Thyroid gland (tissue), 4 donors: ENCODE measurements around the gene POLR2I. TPM values are rescaled to one million over a fixed set of nuclear protein-coding genes. Genes with fewer than 3 reads are reported as not detected.

Experiments used
- DNase-seq, 2 donors: peaks; one replicate each; pipeline ENCODE4 v3.0.0-alpha.2; 2019
- H3K27ac ChIP-seq, 3 donors: fragments of 200-600 bp; sonication (generic); 1 replicate in 2 of 3; 2 replicates in 1 of 3; pipeline ENCODE4 v1.5.1; 2016 to 2019; ENCODE audit warnings: mild to moderate bottlenecking in 1 of 3, moderate library complexity in 1 of 3
- H3K27me3 ChIP-seq: fragments of 200-600 bp; sonication (generic); one replicate; pipeline ENCODE4 v1.5.1; 2019
- H3K36me3 ChIP-seq, 2 donors: fragments of 200-600 bp; sonication (generic); one replicate each; pipeline ENCODE4 v1.5.1; 2016 to 2019
- H3K4me1 ChIP-seq, 2 donors: fragments of 200-600 bp; sonication (generic); one replicate each; pipeline ENCODE4 v1.5.1; 2017 to 2019
- H3K4me3 ChIP-seq, 3 donors: fragments of 200-600 bp; sonication (generic); replicated peaks in 1 of 3; 1 replicate in 2 of 3; 2 replicates in 1 of 3; pipeline ENCODE4 v1.5.1; 2016; ENCODE audit warnings: mild to moderate bottlenecking in 1 of 3
- H3K9me3 ChIP-seq: fragments of 200-600 bp; sonication (generic); one replicate; pipeline ENCODE4 v1.5.1; 2017
- POLR2A ChIP-seq, 2 donors: fragments of 450-650 bp; IDR thresholded peaks; one replicate each; pipeline ENCODE4 v1.6.1; 2017; ENCODE audit warnings: antibody characterized with exemption in 2 of 2, mild to moderate bottlenecking in 2 of 2, moderate library complexity in 1 of 2
- WGBS, 2 donors: methylation state at CpG; one replicate each; pipeline ENCODE4 v1.1.5; 2017; 5-methylcytosine and 5-hydroxymethylcytosine counted together
- intact Hi-C: fragments of 100-400 bp; cut with DNase I; formaldehyde crosslinking; loops from one replicate; pipeline ENCODE4 v1.15.1; 2023
- total RNA-seq, 4 donors: library from RNA; depleted of rRNA; stranded (reverse); fragments of >200 nt; gene quantifications; one replicate each; pipeline ENCODE4 v1.2.3, GENCODE V29; 2016
- TF ChIP-seq, protein P1 (sequence below), 6 experiments: fragments of 200-600 bp in 3 of 6; fragments of 450-650 bp in 3 of 6; sonication (generic) in 3 of 6; IDR thresholded peaks; one replicate each; pipeline ENCODE4 v1.5.1; 2016 to 2019; ENCODE audit warnings: antibody characterized with exemption in 6 of 6, mild to moderate bottlenecking in 2 of 6, inconsistent platforms in 1 of 6, moderate library complexity in 1 of 6

Gene POLR2I
- total RNA-seq, 4 donors from 2014 or later = 53.7 to 101 (median 76.9) TPM

DNA sequence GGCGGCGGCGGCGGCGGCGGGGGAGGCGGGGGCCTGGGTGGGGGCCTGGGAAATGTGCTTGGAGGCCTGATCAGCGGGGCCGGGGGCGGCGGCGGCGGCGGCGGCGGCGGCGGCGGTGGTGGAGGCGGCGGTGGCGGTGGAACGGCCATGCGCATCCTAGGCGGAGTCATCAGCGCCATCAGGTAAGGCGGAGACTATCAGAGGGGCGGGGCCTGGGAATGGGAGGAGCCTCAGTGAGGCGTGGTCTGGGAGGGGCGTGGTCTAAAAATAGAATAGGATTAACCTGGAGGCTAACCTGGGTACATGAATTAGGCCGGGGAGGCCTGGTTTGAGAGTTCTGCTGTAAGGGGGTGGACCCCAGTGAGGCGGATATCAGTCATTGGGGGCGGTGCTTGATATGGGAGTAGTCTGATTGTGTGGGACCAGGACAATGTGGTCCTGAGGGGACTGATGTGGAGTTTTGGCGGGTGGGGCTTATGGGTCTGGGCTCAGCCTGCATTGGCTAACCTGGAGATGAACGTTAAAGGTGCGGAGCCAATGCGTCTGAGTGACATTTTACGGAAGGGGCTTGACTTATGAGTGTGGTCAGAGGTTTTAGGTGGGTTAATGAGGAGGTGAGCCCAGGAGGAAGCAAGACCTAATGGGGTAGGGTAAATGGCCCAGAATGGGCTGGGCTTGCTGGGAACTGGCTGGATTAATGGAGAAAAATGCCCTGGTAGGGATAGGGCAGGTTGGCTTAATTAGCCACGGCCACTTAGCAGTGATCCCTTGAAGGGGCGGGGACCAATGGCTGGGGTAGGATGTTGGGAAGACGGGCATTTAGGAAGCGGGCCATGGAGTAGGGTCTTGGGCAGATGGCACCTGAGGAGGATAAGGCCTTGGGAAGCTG lies 26.6 kb upstream of the POLR2I start:
- Histone ChIP-seq H3K27ac (peak overlapping the region; percentile 91 to 97 (median 96)), H3K9me3 (no peaks in the 10 kb centered on the region), H3K27me3 (no peaks in the 10 kb centered on the region), H3K36me3 (peaks cover 29 to 35% of the 10 kb centered on the region in 2 donors), H3K4me3 (peak overlapping the region in 2 of 3 donors; percentile 68 to 85), H3K4me1 (peaks cover 5 to 26% of the 10 kb centered on the region in 2 donors)
- WGBS, 2 donors = 35 to 45% methylated on average over 18 to 25 of the region's 42 CpGs
- peak; percentile 76 to 83 for DNase-seq
- TF ChIP-seq POLR2A (IDR thresholded peaks at IDR 0.05) = peak in 1 of 2 donors; percentile 76
- TF ChIP-seq, protein P1, sequence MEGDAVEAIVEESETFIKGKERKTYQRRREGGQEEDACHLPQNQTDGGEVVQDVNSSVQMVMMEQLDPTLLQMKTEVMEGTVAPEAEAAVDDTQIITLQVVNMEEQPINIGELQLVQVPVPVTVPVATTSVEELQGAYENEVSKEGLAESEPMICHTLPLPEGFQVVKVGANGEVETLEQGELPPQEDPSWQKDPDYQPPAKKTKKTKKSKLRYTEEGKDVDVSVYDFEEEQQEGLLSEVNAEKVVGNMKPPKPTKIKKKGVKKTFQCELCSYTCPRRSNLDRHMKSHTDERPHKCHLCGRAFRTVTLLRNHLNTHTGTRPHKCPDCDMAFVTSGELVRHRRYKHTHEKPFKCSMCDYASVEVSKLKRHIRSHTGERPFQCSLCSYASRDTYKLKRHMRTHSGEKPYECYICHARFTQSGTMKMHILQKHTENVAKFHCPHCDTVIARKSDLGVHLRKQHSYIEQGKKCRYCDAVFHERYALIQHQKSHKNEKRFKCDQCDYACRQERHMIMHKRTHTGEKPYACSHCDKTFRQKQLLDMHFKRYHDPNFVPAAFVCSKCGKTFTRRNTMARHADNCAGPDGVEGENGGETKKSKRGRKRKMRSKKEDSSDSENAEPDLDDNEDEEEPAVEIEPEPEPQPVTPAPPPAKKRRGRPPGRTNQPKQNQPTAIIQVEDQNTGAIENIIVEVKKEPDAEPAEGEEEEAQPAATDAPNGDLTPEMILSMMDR (IDR thresholded peaks at IDR 0.05) = no peak
- intact Hi-C loops = no loop called here

- TF ChIP-seq, protein P1 (IDR thresholded peaks at IDR 0.05) = no peak
- no peak for TF ChIP-seq POLR2A (IDR thresholded peaks at IDR 0.05)
- peak; percentile 49 to 53 for DNase-seq
- 0 to 1% methylated on average over 26 to 29 of the region's 31 CpGs for WGBS, 2 donors
Observed at GRCh38 chr19:36140304-36141038, 25.8 kb upstream of the POLR2I start.

GRCh38 chr19:36139473-36140303 lies 25.0 kb upstream of the POLR2I start, which contains the start of gene CAPNS1:
CAPNS1 (plus strand) TSS chr19:36140066; CDS start chr19:36141012, 946 bp downstream.
- intact Hi-C loops = no loop called here
- WGBS, 2 donors = 1 to 2% methylated on average over 25 to 34 of the region's 75 CpGs
- peak; percentile 98 for DNase-seq
- H3K4me3 ChIP-seq = peak within 1 kb of the TSS; percentile 16 to 85 (median 68)
- peaks cover 5 to 26% of the 10 kb centered on the region in 2 donors for H3K4me1 ChIP-seq
- no peaks in the 10 kb centered on the region for H3K9me3 ChIP-seq
- peaks cover 15 to 23% of the 10 kb centered on the region in 2 donors for H3K36me3 ChIP-seq
- TF ChIP-seq POLR2A (IDR thresholded peaks at IDR 0.05) = peak; percentile 84 to 93
- TF ChIP-seq, protein P1 (IDR thresholded peaks at IDR 0.05) = peak in 4 of 6 experiments; percentile 5 to 35 (median 20)
- no peaks in the 10 kb centered on the region for H3K27me3 ChIP-seq
- peak within 1 kb of the TSS; percentile 91 to 97 (median 96) for H3K27ac ChIP-seq

More at GRCh38 chr19:36140304-36141038, 25.8 kb upstream of the POLR2I start:
- peak overlapping the region; percentile 91 to 97 (median 96) for H3K27ac ChIP-seq
- H3K4me3 ChIP-seq = peak overlapping the region; percentile 16 to 85 (median 68)
- intact Hi-C loops = no loop called here
- no peaks in the 10 kb centered on the region for H3K9me3 ChIP-seq
- H3K4me1 ChIP-seq = peaks cover 5 to 26% of the 10 kb centered on the region in 2 donors
- H3K36me3 ChIP-seq = peaks cover 21 to 26% of the 10 kb centered on the region in 2 donors
- H3K27me3 ChIP-seq = no peaks in the 10 kb centered on the region

DNA sequence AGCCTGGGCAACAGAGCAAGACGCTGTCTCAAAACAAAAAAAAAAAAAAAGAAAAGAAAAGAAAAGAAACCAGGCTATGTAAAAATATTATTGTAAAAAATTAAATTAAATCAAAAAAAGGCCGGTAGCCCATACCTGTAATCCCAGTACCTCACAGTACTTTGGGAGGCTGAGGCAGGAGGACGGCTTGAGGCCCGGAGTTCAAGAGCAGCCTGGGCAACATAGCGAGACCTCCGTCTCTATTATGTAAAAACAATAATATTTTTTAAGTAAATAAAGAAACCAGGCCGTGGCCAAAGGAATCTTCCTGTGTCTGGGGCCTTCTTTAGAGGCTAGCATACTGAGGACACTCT lies 24.4 kb upstream of the POLR2I start:
- peaks cover 12 to 18% of the 10 kb centered on the region in 2 donors for H3K36me3 ChIP-seq
- no peak for TF ChIP-seq POLR2A (IDR thresholded peaks at IDR 0.05)
- TF ChIP-seq, protein P1 (IDR thresholded peaks at IDR 0.05) = no peak
- peak overlapping the region; percentile 91 to 97 (median 96) for H3K27ac ChIP-seq
- no peak for DNase-seq
- intact Hi-C loops = no loop called here
- H3K9me3 ChIP-seq = no peaks in the 10 kb centered on the region
- peaks cover 5 to 26% of the 10 kb centered on the region in 2 donors for H3K4me1 ChIP-seq
- WGBS, 2 donors = 66 to 68% methylated on average over 7 of the region's 7 CpGs
- no peaks in the 10 kb centered on the region for H3K27me3 ChIP-seq
- H3K4me3 ChIP-seq = peak overlapping the region in 2 of 3 donors; percentile 68 to 85
